Stimulated activated CD4-positive, alpha-beta T cell treated with anti-CD3 and anti-CD28 coated beads, Interleukin-4, amount 100 ng/mL, for 1 hour (primary cell): Measurements from ENCODE around the gene TRIM47.
A peak's percentile ranks its signal among the peaks of the same experiment; 100 is the strongest.

Experiments used
- DNase-seq: peaks from one replicate; pipeline ENCODE4 v3.0.0-alpha.2; 2020

Gene TRIM47

DNA sequence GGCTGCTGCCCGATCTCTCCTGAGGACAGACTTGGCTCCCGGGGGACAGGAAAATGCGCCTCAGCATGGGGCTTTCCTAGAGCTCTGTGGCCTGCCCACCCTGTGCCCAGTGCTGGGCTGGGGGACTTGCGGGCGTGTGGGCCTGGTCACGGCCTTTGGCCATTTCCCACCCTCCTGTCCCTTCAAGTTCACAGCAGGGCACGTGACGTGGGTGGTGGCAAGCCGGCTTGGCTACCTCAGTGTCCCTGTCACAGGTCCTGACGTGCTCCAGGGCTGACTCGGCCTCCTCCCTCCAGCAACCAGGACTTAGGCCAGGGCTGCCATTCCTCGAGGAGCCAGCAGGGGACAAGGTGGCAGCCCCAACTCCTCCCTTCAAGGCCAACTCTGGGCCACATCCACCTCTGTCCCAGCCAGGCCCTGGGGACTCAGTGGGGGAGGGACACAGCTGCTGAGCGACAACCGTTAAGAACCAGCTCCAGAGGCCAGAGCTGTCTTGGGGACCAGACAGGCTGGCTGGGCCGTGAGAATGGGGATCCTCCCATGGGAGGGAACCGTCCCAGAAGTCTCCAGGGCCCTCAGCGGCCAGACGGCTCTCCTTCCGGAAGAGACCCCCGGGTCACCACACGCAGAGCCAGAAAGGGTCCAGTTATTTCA is 33.2 kb downstream of the TRIM47 start:
- peak; percentile 70 for DNase-seq

DNA sequence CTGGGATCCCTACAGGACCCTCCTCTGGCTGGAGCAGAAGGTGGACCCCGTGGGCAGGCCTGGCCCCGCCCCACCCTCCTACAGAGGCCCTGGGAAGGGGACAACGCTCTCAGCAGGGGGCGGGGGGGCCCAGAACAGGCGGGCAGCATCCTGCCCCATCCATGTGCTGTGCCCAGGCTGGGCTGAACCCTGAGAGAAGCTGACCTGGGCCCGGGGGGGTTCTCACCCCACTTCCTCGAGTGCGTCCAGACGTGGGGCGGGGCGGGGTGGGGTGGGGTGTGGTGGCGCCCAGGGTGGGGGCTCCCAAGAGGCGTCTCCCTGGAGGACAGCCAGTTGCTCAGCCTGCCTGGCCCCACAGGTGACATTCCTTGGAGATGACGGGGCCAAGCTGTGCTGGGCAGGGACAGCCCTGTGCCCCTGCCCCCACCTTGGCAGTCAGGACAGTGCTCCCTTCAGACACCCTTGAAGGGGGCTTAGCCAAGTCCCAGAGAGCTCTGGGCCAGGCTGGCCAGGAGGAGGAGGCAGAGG is 33.8 kb downstream of the TRIM47 start:
- DNase-seq: peak; percentile 28

DNA sequence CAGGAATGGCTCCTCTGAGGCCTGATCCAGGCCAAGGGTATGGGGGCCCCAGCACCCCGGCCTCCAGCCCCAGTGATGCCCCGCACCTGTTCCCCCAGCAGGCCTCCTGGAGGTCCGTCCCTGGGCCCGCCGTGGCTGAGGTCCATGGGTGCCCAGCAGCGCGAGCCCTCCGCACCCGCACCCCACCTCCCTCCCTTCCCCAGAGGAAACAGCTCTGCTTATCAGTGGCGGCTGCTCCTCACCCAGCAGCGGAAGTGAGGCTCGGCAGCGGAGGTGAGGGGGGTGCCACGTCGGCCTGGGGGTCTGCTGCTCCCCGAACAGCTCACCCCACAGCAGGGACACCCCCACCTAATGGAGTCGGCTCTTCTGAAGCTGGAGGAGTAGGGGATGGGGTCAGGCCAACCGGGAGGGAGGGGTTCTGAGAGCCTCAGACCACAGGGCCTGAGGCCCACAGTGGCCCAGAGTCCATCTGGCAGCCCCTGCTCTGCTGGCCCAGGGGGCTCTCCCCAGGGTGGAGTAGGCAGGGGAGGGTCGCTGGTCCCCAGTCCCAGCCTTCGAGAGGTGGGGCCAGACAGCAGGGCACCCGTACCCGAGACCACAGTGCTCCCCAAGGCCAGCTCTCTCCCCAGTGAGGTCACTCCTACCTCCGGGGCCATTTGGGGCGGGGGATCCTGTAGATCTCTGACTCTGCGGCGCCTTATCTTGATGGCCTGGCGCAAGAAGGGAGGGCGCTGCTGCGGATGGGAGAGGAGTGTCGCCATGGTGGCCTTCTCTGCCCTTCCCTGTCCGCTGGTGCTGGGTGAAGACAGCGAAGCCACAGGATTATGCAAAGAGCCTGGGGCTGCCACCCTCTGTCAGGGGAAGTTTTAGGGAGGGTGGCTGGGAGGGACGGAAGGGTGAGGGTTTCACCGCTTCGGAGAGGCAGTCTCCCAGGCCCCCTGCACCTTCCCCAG is 34.5 kb downstream of the TRIM47 start, which contains the start of gene UNC13D:
Gene UNC13D, minus strand, starts transcription at position 828 of the 953 bp plus-strand sequence. Its CDS starts 67 bp downstream, at position 761.
- DNase-seq: peak; percentile 57

- peak; percentile 40 for DNase-seq
Measured at GRCh38 chr17:75842963-75843576, 35.3 kb downstream of the TRIM47 start.

DNA sequence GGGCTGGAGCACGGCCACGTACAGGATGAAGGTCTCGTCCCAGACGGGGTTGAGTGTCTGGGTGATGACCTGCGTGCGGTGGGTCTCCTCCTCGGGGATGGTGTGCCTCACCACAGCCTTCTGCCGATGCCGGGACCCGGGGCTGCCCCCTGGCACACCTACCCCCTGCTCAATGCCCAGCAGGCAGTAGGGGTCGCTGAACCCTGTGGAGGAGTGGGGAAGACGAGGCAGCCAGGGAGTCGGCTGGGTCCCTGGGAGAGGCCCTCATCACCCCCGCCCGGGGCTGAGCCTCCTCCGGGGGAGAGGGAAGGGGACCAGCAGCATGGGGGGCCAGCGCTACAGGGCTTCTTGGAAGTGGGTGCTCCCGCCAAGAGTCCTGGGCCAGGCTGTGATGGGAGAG is 36.0 kb downstream of the TRIM47 start:
- no peak for DNase-seq

DNA sequence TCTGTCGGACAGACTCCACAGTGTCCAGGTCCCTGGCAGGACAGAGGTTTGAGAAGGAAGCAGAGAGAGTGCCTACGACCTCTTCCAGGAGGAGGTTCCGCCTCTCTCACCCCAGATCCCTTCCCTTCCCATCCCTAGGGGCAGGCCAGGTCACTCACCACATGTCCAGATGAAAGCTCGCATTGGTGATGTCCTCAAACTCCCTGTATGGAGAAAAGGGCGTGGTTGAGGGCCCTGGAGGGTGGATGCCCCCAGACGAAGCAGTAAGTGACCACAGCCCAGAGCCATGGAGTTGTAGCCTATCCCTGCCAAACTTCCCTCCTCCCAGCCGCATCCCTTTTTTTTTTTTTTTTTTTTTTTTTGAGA is 37.6 kb downstream of the TRIM47 start:
- no peak for DNase-seq

GRCh38 chr17:75839942-75840798 is 38.2 kb downstream of the TRIM47 start:
- no peak for DNase-seq

DNA sequence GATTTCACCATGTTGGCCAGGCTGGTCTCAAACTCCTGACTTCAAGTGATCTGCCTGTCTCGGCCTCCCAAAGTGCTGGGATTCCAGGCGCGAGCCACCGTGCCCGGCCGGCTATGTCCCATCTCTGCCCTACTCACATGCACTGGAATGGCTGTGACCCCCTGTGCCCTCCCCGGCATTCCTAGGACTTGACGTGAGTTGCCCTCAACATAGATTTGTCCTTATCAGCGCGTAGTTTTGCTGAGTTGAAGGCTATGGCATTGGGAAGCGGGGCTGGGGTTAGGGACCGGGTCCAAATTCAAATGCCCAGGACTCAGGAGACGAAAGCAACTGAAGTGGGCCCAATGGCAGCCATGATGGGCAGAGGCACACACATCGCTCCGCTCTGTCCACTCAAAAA is 40.0 kb downstream of the TRIM47 start:
- no peak for DNase-seq

DNA sequence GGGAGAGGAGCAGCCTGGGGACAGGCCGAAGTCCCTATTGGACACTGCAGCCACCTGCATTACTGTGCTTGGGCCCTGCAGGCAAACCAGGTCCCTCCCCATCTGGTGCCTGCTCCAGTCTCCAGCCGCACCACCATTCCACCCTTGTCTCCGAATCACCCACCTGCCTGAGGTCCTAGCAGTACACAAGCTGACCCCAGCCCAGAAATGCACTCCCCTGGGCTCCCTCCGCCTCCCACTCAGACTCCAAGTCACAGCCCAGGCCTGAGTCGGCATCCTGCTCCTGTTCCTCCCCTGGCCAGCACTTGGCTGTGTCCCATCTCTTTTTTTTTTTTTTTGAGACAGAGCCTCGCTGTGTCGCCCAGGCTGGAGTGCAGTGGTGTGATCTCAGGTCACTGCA is 40.5 kb downstream of the TRIM47 start:
- DNase-seq: no peak

DNA sequence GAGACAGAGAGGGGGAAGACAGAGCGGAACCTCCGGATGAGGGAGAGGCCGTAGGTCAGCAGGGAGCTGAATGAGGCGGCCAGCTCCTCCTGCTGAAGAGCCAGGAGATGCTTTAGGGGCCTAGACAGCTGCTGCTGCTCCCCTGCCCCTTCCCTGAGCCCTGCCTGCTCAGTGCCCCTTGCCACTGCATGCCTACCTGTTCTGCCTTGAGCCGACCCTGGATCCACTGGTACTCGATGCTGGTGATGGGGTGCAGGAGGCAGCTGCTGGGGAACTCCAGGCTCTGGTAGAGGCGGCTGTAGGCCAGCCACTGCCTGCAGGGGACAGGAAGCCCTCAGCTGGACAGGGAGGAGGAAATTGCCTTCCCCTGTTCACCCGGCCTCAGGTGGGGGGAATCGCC is 41.8 kb downstream of the TRIM47 start:
- no peak for DNase-seq

- no peak for DNase-seq
Measured at GRCh38 chr17:75835654-75835987, 42.8 kb downstream of the TRIM47 start.

- no peak for DNase-seq
Measured at GRCh38 chr17:75834928-75835653, 43.3 kb downstream of the TRIM47 start.

- DNase-seq: no peak
Measured at GRCh38 chr17:75834279-75834920, 44.0 kb downstream of the TRIM47 start.

DNA sequence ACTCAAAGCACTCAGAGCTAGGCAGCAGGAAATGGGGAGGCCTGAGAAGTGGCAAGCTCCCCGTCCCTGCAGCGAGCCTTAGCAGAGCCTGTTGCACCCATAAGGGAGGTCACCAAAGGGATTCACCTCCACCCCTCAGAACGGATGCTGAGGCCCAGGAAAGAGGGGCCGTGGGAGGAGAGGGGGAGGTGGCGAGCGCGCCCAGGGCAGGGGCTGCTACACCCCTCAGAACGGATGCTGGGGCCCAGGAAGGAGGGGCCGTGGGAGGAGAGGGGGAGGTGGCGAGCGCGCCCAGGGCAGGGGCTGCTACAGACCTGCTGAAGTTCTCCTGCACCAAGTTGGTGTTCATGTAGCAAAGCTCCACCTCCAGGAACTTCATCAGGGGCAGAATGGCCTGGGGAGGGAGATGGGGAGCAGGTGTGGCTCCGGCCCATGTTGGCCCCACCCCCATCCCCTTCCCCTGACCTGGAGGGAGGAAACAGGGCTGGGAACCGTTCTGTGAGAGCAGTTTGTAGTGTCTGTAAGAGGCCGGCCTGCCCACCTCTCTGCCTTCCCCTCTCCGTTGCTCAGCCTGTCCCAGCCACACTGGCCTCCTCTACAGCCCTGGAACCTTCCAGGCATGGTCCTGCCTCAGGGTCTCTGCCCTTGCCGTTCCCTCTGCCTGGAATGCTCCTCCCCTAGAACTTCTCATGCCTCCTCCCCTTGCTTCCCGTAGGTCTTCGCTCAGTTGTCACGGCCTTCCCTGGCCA is 45.6 kb downstream of the TRIM47 start:
- peak; percentile 21 for DNase-seq

DNA sequence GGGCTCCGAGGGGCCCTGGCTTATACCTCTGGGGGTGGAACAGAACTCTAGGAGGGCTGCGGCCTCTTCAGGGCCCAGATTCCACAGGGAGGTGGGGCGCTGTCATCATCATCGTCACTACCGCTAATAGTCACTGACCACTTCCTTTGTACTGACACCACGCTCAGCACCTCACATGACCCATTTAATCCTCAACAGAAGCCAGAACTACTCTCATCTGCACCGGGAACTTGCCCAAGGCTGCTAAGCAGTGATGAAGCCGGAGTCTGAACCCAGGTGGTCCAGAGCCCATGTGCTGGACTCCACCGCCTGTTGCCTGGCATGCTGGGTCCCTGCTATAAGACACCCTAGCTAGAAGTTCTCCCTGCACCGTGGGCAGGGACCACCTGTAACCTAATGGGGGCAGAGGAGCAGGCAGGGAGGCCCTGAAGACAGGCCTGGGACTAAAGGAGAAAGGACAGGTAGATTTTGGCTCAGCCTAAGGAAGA is 46.2 kb downstream of the TRIM47 start:
- DNase-seq: no peak

- DNase-seq: no peak
Measured at GRCh38 chr17:75831032-75831571, 47.3 kb downstream of the TRIM47 start.

- peak; percentile 52 for DNase-seq
Measured at GRCh38 chr17:75830164-75831031, 48.0 kb downstream of the TRIM47 start.

DNA sequence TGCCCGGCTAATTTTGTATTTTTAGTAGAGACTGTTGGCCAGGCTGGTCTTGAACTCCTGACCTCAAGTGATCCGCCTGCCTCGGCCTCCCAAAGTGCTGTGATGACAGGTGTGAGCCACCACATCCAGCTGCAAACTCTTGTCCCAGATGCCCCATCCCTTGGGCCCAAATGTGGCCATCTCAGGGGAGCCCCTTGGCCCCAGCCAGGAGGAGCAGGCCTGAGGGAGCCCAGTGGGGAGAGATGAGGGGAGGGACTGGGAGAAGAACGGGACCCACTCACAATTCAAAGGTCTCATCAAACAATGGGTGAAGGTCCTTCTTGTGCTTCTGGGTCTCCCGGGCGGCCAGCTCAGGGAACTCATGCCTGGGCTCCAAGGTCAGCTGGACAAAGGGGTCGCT is 48.6 kb downstream of the TRIM47 start:
- DNase-seq: no peak

- no peak for DNase-seq
Measured at GRCh38 chr17:75828741-75829140, 49.6 kb downstream of the TRIM47 start.
